ENCODE data around the gene SCNN1B.
"Not testable (repeated sequence)": the region's sequence is repeated elsewhere in the genome, so short reads cannot be mapped to it uniquely, and the experiment has no call there.

The SCNN1B gene

DNA sequence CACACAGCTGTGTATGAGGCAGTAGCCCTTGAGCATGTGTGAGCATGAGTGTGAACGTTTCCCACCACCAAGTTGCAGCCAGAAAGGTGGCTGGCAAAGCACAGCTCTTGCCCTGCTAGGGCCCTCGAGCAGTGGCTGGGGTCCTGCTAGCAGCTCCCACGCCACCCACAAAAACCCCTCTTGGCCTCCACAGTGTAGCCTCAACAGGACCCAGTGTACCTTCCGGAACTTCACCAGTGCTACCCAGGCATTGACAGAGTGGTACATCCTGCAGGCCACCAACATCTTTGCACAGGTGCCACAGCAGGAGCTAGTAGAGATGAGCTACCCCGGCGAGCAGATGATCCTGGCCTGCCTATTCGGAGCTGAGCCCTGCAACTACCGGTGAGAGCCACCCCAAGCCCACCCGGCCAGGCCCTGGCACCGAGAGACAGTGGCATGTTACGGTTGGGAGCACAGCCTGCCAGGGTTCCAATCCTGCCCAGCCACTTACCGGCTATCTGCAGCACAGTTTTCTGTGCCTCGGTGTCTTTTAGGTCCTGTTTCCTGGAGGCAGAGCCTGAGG is 53.1 kb downstream of the SCNN1B start:
- no peak for DNase-seq

DNA sequence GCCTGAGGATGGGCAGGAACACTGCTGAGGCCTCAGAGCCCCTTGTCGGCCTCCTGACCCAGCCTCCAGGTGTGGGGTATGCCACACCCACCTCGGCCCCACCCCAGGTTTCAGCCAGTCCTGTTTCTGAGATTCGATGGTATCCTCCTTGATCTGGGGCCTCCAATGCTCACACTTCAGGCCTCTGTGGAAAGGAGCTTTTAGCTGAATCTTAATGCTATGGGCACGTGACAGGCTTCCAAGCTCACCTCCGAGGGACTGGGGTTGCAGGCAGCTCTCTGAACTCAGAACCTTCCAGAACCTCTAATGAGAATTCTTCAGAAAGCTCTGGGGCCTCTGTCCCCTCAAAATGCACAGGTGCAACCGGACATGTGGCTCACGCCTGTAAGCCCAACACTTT is 54.8 kb downstream of the SCNN1B start:
- DNase-seq: no peak

DNA sequence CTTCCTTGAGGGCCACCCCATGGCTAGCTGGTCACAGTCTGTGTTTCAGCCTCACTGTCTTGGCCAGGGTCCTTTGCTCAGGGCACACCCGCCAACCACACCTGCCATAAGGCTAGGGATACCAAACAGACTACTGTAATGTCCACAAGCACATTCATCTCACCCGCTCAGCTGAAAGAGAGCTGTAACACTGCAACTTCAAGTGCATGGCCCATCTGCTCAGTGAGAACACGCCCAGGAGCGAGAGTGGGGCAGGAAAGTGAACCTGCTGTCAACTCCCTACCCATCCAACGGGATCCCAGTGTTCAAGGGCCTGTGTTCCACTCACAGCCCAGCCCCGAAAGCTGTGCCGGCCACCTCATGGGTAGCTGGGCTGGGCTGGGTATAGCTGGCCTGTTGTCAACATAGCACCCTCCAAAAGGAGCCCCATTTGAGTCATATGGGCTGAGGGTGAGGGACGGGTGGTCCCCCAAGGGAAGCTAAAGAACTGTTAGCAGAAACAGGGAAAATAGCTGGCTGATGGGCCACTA is 55.7 kb downstream of the SCNN1B start:
- no peak for DNase-seq

DNA sequence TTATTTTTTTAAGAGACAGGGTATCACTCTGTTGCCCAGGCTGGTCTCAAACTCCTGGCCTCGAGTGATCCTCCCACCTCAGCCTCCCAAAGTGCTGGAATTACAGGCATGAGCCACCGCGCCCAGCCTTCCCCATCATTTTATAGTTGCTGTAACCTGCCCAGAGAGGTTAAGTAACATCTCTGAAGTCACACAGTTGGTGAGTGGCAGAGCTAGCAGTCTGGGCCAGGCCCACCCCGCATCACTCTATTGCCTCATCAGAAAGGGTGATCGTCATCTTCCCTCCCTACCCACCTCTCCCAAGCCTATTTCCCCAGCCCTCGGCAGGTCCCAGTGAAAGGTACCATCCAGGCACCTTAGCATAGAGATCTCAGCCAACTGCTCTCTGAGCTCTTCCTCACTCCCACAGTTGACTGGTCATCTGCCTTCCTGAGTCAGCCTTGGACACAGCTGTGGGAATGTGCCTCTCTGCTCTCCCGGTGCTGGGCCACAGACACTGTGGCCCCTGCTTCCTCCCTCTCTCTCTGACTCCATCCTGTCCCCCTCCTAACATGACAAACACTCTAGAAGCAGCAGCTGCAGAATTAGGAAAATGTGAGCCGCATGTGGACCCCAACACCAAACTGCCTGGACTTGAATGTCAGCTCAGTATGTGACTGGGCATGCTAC is 57.1 kb downstream of the SCNN1B start:
- DNase-seq: no peak

DNA sequence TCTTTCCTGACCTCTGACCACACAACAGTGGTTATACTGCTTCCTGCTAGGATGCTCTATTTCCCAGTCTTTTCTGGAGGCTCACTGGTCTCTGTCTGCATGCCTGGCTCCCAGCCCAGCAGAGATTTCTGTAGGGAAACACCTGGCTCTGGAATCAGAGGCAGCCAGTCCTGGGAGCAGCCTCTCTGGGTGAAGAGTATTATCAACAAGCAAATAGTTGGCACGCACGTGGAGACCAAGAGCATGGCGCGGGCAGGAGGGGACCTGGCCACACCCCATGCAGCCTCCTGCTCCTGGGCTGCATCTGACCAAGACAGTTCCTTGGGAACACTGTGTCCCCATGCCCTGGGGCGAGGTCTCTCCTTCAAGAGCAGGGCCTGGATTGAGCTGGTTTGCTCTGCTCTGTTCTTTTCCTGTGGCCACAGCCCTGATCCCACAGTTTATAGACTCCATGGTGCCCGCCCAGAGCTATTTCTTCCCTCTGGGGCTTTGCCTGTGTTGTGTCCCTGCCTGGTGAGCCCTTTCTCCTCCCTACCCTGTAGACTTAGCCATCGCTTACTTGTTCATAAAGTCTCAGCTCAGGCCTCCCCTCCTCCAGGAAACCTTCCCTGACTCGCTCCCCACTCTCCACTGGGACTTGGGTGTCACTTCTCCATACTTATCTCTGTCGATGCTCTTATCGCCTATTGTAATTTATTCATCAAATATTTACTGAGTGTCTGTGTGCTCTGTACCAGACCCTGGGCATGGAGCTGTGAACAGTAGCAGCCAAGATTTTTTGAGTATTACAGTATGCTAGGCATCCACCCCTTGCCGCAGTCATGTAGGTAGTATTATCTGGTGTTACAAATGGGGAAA is 60.6 kb downstream of the SCNN1B start:
- DNase-seq: no peak

DNA sequence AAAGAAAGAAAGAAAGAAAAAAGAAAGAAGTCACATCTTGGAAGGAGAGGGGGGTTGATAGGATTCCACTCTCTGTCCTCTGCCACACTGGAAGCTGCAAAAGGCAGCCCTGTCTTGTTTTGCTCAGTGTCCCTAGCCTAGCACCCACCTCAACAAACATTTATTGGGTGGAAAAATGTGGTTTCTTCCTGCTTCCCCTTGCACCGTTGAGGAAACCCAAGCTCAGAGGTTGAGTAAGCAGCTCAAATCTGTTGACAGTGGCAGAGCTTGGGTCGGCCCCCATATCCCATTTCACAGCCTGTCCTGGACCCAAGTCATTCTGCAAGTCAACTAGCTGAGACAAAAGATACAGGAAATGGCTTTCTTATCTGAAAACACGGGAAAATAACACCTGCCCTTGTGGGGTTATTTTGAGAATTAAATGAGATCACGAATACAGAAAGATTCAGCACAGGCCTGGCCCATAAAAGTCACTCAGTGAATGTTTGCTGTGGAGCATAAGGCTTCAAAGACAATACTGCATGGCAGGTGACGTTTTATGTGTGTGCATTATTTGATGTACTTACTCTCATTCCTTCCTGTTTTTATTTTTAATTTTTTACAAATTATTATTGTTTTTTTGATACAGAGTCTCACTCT is 63.6 kb downstream of the SCNN1B start:
- DNase-seq: no peak

DNA sequence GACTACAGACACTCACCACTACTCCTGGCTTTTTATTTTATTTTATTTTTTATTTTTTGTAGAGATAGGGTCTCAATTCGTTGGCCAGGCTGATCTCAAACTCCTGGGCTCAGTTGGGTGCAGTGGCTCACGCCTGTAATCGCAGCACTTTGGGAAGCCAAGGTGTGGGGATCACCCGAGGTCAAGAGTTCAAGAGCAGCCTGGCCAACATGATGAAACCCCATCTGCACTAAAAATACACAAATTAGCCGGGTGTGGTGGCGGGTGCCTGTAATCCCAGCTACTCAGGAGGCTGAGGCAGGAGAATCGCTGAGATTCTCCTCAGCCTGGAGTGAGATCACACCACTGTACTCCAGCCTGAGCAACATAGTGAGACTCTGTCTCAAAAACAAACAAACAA is 64.2 kb downstream of the SCNN1B start:
- not testable (repeated sequence) for DNase-seq

DNA sequence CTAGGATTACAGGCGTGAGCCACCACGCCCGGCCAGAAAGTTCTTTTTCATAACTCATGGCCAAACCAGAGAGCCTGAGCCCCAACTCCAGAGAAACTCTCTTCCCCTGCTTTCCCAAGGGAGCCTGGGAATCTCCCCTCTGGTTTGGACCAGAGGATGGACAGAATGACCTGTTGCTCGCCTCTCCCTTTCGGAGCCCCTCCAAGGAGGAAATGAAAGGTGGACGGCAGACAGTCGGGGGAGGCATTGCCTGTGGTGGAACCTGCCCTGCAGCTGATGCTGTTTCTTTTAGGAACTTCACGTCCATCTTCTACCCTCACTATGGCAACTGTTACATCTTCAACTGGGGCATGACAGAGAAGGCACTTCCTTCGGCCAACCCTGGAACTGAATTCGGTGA is 65.5 kb downstream of the SCNN1B start:
- no peak for DNase-seq

DNA sequence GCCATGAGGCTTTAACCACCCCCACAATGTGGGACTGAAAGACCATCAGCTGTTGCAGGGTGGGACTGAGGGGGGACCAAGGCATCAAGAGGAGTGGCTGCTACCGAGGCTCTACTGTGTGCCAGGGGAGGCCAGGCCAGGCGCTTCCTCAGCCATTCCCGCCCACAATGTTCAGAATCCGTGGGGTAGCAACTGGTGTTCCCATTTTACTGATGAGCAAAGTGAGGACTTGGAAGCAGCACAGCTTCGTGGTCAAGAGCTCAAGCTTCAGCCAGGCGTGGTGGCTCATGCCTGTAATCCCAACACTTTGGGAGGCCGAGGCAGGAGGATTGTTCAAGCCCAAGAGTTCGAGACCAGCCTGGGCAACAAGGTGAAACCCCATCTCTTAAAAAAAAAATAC is 65.9 kb downstream of the SCNN1B start:
- DNase-seq: no peak

DNA sequence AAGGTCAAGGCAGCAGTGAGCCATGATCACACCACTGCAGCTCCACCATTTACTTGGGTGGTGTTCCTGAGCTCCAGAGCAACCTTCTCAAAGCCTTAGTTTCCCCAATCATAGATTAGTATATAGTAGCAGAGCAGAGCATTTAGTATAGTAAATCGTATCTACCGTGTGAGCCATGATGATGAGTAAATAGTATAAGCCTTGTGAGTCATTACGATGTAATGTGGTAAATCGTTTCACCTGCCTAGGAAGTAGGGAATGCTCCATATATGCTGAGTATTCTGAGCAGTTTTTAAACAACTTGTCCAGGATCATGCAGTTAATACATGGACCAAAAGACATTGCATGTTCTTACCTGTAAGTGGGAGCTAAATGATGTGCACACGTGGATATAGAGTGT is 66.4 kb downstream of the SCNN1B start:
- no peak for DNase-seq

DNA sequence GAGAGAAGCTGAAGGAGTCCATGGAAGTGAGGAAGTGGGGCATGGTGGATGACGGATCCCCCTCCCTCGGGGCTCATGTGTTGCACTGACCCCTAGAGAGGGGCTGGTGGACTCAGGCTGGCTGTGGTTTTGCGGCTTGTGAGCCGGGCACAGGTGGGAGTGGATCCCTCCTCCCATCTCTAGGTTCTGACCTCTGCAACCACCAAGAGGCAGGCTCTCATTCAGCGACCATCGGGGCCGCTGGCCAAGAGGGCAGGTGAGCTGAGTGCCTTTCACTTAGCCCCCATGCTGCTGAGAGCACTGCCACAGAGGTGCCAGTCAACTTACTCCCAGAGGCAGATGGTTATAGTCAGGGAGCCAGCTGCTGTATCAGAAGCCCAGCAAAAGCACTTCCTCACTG is 67.3 kb downstream of the SCNN1B start:
- no peak for DNase-seq

DNA sequence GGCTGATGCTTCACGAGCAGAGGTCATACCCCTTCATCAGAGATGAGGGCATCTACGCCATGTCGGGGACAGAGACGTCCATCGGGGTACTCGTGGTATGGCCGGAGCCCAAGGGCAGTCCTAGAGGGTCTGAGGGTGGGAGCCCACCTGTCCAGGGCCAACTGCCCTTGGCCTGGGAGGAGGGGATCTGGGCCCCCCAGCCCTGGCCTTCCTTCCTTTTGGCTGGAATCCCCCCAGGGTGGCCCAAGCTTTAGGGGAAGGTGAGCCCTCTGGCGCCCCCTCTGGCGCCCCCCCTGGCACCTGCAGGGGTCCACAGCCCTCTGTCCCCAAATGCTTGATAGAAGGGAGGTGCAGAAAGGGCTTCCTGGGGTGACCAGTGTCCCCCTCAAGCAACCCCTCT is 69.3 kb downstream of the SCNN1B start:
- no peak for DNase-seq

DNA sequence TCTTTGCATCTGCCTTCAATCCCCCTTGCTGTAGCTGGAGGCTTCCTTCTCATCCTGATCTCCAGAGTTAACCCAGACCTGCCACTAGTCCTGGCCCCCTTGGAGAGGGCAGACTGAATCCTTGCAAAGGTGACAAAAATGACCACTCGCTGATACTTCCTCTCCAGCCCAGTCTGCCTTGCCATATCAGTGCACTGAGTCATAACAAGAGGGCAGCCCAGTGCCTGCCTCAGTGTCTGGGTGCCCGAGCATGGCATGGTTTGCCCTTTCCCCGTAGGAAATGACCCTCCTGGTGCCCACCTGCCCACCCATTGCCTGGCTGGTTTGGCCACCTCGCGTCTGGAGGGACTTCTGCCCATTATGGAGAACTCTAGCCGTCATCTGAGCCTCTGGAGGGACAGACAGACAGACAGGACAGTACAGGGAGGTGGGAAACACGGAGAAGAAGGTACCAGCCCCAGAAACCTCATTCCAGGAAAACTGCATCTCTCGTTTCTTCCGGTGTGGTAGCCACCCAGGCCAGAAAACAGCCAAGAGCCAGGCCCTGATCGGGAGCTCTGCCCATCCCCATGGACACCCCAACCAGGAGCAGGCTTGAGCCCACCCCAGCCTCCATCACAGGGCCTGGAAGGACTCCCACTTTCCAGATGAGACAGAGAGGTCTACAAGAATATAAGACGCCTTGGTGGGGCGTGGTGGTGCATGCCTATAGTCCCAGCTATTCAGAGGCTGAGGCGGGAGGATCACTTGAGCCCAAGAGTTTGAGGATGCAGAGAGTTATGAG is 71.5 kb downstream of the SCNN1B start:
- no peak for DNase-seq

DNA sequence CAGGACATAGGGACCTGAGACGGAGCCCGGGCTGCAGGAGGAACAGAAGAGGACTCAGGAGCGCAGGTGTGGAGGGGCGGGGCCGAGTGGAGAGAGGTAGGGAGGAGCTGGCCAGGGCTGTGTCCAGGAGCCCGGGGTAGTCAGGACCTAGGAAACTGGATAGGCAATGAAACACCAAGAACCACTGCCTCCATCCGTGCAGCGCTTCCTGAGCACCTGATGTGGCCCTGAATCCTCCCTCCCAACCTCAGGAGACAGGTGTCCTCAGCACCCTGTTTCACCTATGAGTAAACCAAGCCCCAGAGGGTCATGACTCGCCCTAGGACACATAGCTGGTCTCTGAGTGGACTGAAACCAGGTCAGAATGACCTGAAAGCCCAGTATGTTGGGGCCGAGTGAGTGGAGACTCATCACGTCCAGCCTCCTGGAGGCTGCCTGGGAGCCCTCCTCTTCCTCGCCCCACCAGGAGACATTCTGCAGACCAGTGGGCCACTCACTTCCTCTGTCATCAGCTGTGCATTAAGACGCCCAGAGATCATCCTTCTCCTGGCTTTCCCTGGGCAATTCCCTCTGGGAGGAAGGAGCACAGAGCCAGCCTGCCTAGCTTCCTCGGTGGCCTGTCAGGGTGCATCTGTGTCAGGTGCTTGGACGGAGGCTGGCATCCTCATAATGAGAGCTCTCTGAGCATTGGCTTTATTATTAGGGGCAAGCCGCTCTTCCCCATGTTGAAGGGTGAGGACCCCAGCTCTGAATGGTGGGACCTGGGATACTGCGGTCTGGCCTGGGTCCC is 72.8 kb downstream of the SCNN1B start:
- no peak for DNase-seq

DNA sequence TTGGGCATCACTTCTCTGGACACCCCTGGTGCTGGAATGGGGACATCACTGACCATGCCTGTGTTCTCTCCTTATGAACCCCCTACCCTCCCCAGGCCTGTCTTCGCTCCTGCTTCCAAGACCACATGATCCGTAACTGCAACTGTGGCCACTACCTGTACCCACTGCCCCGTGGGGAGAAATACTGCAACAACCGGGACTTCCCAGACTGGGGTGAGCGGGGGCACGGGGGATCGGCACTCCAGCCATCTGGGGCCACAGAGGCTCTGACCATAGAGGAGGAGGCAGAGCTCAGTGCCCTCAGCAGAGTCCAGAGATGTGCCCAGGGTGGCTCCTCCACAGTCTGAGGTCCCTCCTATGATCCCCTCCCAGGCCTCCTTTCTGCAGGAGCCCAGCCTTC is 73.5 kb downstream of the SCNN1B start:
- no peak for DNase-seq

DNA sequence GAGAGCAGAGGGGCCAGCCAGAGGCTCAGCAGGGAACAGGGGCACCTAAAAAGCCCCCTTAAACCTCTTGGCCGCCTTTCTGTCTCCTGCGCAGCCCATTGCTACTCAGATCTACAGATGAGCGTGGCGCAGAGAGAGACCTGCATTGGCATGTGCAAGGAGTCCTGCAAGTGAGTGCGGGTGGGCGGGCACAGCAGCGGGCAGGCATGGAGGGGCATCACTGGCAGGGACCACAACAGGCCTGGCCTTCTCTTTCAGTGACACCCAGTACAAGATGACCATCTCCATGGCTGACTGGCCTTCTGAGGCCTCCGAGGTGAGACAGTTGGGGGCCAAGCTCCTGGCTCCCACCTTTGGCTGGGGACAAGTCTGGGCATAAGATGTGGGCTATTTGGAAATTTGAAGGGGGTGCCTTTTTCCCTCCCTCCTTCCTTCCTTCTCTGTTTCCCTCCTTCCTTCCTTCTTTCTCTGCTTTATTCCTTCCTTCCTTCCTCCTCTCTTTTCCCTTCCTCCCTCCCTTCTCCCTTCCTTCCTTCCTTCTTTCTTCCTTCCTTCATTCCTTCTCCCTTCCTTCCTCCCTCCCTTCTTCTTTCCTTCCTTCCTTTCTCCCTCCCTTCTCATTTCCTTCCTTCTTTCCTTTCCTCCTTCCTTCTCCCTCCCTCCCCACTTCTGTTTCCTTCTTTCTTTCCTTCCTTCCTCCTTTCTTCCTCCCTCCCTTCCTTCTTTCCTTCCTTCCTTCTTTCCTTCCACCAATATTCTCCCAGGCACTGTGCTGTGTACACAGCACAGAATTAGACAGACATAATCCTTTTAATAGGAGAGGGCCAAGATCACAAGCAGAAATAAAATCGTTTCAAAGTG is 75.2 kb downstream of the SCNN1B start:
- DNase-seq: no peak

DNA sequence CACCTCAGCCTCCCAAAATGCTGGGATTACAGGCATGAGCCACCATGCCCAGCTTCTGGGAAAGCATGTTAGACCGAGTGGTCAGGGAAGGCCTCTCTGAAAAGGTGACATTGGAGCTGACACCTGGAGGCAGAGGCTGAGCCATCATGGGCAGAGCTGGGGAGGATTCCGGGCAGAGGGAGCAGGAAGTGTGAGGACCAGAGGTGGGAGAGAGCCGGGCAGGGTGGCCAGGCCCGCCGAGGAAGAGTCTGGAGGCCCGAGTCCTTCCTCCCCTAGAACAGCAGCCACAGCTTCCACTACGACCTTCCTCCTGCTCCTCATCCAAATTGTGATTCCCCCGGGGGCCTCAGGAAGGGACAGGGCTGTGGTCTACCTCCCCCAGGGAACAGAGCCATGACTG is 76.2 kb downstream of the SCNN1B start:
- DNase-seq: no peak

DNA sequence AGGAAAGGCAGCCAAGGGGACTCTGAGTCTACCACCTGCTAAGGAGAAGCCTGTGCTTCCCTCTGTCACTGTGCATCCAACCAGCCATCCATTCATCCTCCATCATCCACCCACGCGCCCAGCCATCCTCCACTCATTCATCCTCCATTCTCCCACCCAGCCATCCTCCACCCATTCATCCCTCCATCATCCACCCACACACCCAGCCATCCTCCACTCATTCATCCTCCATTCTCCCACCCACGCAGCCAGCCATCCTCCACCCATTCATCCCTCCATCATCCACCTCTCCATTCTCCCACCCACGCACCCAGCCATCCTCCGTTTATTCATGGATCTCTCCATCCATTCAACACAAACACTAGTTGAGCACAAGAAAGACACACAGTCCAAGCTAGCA is 76.8 kb downstream of the SCNN1B start:
- no peak for DNase-seq

DNA sequence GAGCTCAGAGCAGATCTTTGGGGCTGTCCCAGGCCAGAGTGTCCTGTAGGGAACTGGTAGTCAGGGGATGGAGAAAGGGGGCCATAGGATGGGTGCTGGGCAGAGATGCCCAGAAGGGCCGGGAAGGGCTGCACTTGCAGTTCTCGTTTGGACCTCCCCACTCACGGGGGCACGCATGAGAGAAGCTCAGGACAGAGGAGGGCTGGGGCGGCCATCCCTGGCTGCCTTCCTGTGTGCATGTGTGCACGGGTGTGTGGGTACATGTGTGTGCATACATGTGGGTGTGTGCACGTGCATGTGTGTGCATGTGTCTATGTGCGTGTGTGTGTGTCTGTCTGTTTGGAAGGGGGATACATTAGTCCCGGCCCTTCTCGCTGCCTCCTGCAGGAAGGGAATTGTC is 77.6 kb downstream of the SCNN1B start:
- no peak for DNase-seq

DNA sequence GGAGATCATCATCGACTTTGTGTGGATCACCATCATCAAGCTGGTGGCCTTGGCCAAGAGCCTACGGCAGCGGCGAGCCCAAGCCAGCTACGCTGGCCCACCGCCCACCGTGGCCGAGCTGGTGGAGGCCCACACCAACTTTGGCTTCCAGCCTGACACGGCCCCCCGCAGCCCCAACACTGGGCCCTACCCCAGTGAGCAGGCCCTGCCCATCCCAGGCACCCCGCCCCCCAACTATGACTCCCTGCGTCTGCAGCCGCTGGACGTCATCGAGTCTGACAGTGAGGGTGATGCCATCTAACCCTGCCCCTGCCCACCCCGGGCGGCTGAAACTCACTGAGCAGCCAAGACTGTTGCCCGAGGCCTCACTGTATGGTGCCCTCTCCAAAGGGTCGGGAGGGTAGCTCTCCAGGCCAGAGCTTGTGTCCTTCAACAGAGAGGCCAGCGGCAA is 78.4 kb downstream of the SCNN1B start:
- no peak for DNase-seq

DNA sequence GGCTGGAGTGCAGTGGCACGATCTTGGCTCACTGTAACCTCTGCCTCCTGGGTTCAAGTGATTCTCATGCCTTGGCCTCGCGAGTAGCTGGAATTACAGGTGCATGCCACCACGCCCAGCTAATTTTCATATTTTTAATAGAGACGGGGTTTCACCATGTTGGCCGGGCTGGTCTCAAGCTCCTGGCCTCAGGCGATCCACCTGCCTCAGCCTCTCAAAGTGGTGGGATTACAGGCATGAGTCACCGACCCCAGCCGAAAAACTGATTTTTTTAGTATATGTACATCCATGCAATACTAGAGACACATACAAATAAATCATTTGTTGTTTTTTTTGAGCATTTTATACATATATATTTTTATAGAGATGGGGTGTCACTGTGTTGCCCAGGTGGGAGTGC is 79.6 kb downstream of the SCNN1B start:
- not testable (repeated sequence) for DNase-seq
